D721Med (cell line): ENCODE measurements around the gene NBEA.

Experiments used
- DNase-seq: peaks from one replicate; pipeline ENCODE4 v3.0.0; 2011; ENCODE audit warnings: low spot score; ENCODE audit not compliant: insufficient read length
- FAIRE-seq: peaks from 2 replicates; lab custom pipeline; 2011; peaks lifted over from hg19 to GRCh38; lab: Jason Lieb, UNC
- TF ChIP-seq, protein P1 (sequence below): IDR thresholded peaks from 2 replicates; pipeline ENCODE4 v1.5.1; 2012; ENCODE audit warnings: mild to moderate bottlenecking, control low read depth; ENCODE audit not compliant: insufficient read depth; ENCODE audit errors: missing control alignments

Gene NBEA

DNA sequence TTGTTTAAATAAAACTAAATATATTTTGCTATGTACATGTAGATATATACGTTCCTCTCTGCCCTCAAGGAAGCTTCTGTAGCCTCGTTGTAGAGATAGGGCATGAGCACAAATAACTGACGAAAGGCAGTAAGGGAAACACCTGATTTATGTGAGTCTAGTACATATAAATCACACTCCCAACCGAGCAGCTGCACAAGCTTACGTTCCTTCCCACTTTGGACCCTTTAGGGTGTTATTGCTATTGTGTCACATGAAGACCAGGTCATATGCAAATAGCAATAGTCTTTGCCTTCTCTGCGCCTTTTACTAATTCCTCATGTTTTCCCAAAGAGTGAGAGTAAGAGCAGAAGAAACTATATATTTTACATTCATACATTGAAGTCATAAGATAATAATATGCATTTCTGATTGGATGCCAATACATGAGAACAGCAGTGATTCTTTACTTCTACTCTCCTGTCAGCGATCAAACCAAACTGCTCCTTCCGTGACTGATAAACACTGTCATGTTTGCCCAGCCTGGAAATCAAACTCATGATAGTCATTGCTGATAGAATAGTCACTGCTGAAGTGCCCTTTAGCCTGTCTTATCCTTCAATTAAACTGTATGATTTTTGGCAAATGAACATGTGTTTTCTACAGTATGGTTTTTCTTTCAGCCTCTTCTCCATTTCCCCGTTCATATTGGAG is 661.7 kb downstream of the NBEA start:
- TF ChIP-seq, protein P1, sequence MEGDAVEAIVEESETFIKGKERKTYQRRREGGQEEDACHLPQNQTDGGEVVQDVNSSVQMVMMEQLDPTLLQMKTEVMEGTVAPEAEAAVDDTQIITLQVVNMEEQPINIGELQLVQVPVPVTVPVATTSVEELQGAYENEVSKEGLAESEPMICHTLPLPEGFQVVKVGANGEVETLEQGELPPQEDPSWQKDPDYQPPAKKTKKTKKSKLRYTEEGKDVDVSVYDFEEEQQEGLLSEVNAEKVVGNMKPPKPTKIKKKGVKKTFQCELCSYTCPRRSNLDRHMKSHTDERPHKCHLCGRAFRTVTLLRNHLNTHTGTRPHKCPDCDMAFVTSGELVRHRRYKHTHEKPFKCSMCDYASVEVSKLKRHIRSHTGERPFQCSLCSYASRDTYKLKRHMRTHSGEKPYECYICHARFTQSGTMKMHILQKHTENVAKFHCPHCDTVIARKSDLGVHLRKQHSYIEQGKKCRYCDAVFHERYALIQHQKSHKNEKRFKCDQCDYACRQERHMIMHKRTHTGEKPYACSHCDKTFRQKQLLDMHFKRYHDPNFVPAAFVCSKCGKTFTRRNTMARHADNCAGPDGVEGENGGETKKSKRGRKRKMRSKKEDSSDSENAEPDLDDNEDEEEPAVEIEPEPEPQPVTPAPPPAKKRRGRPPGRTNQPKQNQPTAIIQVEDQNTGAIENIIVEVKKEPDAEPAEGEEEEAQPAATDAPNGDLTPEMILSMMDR = no peak
- FAIRE-seq (no peak), DNase-seq (no peak)

DNA sequence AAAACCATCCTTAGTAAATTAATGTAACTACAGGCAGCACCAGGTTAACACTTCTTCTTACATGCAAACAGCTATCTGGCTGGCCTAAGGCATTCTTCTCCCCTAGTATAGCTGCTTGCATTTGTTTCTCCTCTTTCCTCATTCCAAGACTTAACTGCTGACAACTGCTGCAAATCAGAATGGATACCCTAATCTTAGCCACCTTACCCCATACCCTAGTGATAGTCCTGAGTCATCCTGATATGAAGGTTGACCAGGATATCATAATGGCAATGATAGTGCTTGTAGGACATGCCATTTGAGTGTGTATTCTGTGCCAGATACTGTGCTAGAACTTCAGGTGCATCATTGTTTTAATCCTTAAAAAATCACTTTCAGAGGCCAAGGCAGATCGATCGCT is 672.6 kb downstream of the NBEA start:
- FAIRE-seq (no peak), DNase-seq (no peak)

DNA sequence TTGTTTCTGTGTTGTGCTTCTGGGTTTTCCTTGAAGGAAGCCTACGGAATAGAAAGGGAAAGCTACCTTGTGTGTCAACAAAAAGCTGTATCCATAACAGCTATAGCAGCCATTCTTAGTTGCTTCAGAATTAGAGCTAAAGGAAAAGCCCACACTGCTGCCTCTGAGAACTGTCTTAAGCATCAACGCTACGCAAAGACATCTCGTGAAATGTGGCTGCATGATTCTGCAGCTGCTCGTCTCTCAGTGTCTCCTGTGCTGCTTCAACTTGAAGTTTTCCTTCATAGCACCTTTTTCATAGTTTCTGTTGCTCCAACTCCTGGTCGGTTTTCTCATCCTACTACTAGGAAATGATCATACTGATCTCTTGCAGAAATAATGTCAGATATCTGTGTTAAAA is 675.4 kb downstream of the NBEA start:
- TF ChIP-seq, protein P1 = no peak
- DNase-seq (no peak), FAIRE-seq (no peak)

More for the DNA sequence above, 672.6 kb downstream of the NBEA start:
- TF ChIP-seq, protein P1 = no peak

DNA sequence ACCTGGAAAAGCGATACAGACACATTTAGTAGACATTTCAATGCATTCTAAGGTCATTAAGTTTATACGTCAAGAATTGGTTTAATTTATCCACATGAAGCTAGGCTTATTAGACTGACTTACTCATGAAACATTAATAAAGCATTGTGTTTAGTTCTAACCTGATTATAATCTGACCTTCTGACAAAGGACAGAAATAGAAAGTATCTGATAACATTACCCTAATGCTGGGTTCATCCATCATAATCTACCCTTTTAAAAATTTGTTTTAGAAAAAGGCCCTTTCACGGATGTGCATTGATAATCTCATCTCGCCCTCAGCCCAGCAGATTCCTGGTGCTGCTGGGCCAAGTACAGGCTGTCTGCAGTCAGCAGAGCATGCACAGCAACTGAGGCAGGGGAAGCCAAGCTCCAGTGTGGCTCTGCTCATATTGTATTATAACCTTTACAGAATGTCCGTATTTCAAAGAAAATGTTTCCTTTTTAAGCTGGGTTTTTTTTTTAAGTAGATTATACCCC is 676.6 kb downstream of the NBEA start:
- peak; percentile 67 for FAIRE-seq
- no peak for DNase-seq
- TF ChIP-seq, protein P1 = no peak

GRCh38 chr13:35621989-35622388 is 679.9 kb downstream of the NBEA start:
- FAIRE-seq (peak; percentile 32), DNase-seq (no peak)
- TF ChIP-seq, protein P1 = no peak

- DNase-seq = no peak
- TF ChIP-seq, protein P1 = no peak
- no peak for FAIRE-seq
Observed at GRCh38 chr13:35629026-35629425, 687.0 kb downstream of the NBEA start.

DNA sequence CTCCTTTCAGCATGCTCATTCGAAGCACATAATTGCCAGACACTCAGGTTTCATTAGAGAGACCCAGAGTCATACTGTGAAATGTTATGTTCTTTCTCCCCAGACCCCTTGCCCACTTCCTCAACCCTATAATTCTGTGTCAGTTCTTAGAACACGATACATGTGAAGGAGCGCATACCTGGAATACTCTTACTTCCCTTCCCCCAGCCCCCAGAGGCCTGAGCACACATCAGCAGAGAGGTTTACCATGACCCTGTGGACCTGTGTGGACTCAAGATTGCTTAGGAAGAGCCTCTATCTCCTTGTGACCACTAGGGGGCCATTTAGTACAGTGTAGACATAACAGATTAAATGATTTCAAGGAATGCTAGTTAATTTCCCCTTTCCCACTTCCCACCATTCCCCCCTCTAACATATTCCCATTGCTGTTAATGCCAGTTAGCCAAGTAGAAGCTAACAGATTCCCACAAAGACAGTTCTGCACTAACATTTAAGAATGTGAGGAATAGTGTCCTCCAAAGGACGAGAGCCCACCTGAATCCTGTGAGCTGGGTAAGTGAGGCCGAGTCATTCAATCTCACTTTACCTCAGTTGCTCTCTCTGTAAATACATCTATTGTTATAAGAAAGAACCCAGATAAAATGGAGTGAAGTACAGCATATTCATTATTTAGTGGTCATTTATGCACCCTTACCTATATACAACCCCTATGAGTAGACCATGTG is 688.6 kb downstream of the NBEA start:
- FAIRE-seq (peak; percentile 75), DNase-seq (no peak)

More for the DNA sequence above, 688.6 kb downstream of the NBEA start:
- TF ChIP-seq, protein P1 = peak; percentile 75
